Neural progenitor cell (in vitro differentiated cells): Measurements from ENCODE around the gene FASTKD3. TPM values are rescaled to one million over a fixed set of nuclear protein-coding genes. Genes with fewer than 3 reads are reported as not detected.

ENCODE experiments used
- DNase-seq: peaks from one replicate; pipeline ENCODE4 v3.0.0-alpha.2; 2016; ENCODE audit warnings: low spot score
- H2AFZ ChIP-seq: fragments of 200-600 bp; sonication (generic); replicated peaks from 2 replicates; pipeline ENCODE4 v1.6.1; 2016; ENCODE audit warnings: antibody characterized with exemption
- H3F3A ChIP-seq: fragments of 200-600 bp; sonication (generic); 2 replicates; pipeline ENCODE4 v1.6.1; 2016; ENCODE audit warnings: antibody characterized with exemption, low read depth
- H3K27ac ChIP-seq: fragments of 200-600 bp; sonication (generic); 2 replicates; pipeline ENCODE4 v1.5.1; 2016; ENCODE audit warnings: mild to moderate bottlenecking
- H3K27me3 ChIP-seq: fragments of 200-600 bp; sonication (generic); 2 replicates; pipeline ENCODE4 v1.6.1; 2016; ENCODE audit warnings: mild to moderate bottlenecking, moderate library complexity
- H3K36me3 ChIP-seq: fragments of 200-600 bp; sonication (generic); 2 replicates; pipeline ENCODE4 v1.5.1; 2016
- H3K4me1 ChIP-seq: fragments of 200-600 bp; sonication (generic); 2 replicates; pipeline ENCODE4 v1.6.1; 2016; ENCODE audit warnings: mixed run types
- H3K4me2 ChIP-seq: fragments of 200-600 bp; sonication (generic); 2 replicates; pipeline ENCODE4 v1.6.1; 2016
- H3K4me3 ChIP-seq: fragments of 200-600 bp; sonication (generic); 2 replicates; pipeline ENCODE4 v1.5.1; 2016
- H3K79me2 ChIP-seq: fragments of 200-600 bp; sonication (generic); 2 replicates; pipeline ENCODE4 v1.6.1; 2016; ENCODE audit warnings: low read depth
- H3K9ac ChIP-seq: fragments of 200-600 bp; sonication (generic); 2 replicates; pipeline ENCODE4 v1.6.1; 2016
- H3K9me3 ChIP-seq: fragments of 200-600 bp; sonication (generic); 2 replicates; pipeline ENCODE4 v1.5.1; 2016; ENCODE audit warnings: low read depth
- H4K20me1 ChIP-seq: fragments of 200-600 bp; sonication (generic); 2 replicates; pipeline ENCODE4 v1.6.1; 2016; ENCODE audit warnings: low read depth
- H3K27ac Mint-ChIP-seq: 3 replicates; pipeline ENCODE4 v1.8.0; 2021; ENCODE audit warnings: mixed read lengths
- H3K27me3 Mint-ChIP-seq: 2 replicates; pipeline ENCODE4 v1.8.0; 2022; ENCODE audit warnings: low read depth, mild to moderate bottlenecking, inconsistent platforms, moderate library complexity, mixed read lengths; ENCODE audit not compliant: insufficient read depth
- H3K36me3 Mint-ChIP-seq: 3 replicates; pipeline ENCODE4 v1.8.0; 2021; ENCODE audit warnings: mixed read lengths
- H3K4me1 Mint-ChIP-seq: 3 replicates; pipeline ENCODE4 v1.8.0; 2021; ENCODE audit warnings: mixed read lengths
- H3K4me3 Mint-ChIP-seq: 3 replicates; pipeline ENCODE4 v1.8.0; 2021; ENCODE audit warnings: mild to moderate bottlenecking, moderate library complexity, mixed read lengths
- H3K9me3 Mint-ChIP-seq: 3 replicates; pipeline ENCODE4 v1.8.0; 2020; ENCODE audit warnings: mixed read lengths
- CTCF ChIP-seq: fragments of 200-600 bp; sonication (generic); IDR thresholded peaks from 2 replicates; pipeline ENCODE4 v1.5.1; 2017; ENCODE audit warnings: antibody characterized with exemption, mild to moderate bottlenecking
- EZH2 ChIP-seq: fragments of 200-600 bp; sonication (generic); IDR thresholded peaks from 2 replicates; pipeline ENCODE4 v1.6.1; 2017; ENCODE audit warnings: antibody characterized with exemption, mild to moderate bottlenecking, moderate library complexity
- EZH2phosphoT487 ChIP-seq: fragments of 200-600 bp; sonication (generic); IDR thresholded peaks from 2 replicates; pipeline ENCODE4 v1.6.1; 2017; ENCODE audit warnings: antibody characterized with exemption
- total RNA-seq: library from RNA; depleted of rRNA; stranded (reverse); fragments of >200 nt; gene quantifications from 2 replicates; pipeline ENCODE4 v1.2.3, GENCODE V29; 2015; ENCODE audit warnings: low replicate concordance

FASTKD3 gene
- total RNA-seq, 1 donor from 2014 or later: 32.2 TPM

GRCh38 chr5:7813576-7813975 lies 55.3 kb downstream of the FASTKD3 start:
- Mint-ChIP-seq H3K4me1 (peaks cover 36% of the 10 kb centered on the region), H3K9me3 (no peaks in the 10 kb centered on the region), H3K36me3 (no peaks in the 10 kb centered on the region), H3K27me3 (peaks cover 6% of the 10 kb centered on the region), H3K4me3 (no peak overlapping the region), H3K27ac (no peak overlapping the region)
- Histone ChIP-seq H3K9ac (no peak overlapping the region), H3K27me3 (no peaks in the 10 kb centered on the region), H3K36me3 (no peaks in the 10 kb centered on the region), H2AFZ (no peak overlapping the region), H3K79me2 (no peaks in the 10 kb centered on the region), H3K4me3 (no peak overlapping the region), H4K20me1 (no peaks in the 10 kb centered on the region), H3K4me1 (peaks cover 13% of the 10 kb centered on the region), H3F3A (peaks cover 23% of the 10 kb centered on the region), H3K9me3 (no peaks in the 10 kb centered on the region), H3K4me2 (no peak overlapping the region), H3K27ac (no peak overlapping the region)
- TF ChIP-seq EZH2 (no peak), EZH2phosphoT487 (no peak), CTCF (no peak)
- no peak for DNase-seq

GRCh38 chr5:7813007-7813406 lies 55.8 kb downstream of the FASTKD3 start:
- Mint-ChIP-seq H3K36me3 (no peaks in the 10 kb centered on the region), H3K4me3 (no peak overlapping the region), H3K4me1 (peaks cover 36% of the 10 kb centered on the region), H3K9me3 (no peaks in the 10 kb centered on the region), H3K27ac (no peak overlapping the region), H3K27me3 (peaks cover 6% of the 10 kb centered on the region)
- no peak overlapping the region for H3K27ac ChIP-seq
- H3K79me2 ChIP-seq: no peaks in the 10 kb centered on the region
- H3K36me3 ChIP-seq: no peaks in the 10 kb centered on the region
- peaks cover 23% of the 10 kb centered on the region for H3F3A ChIP-seq
- TF ChIP-seq EZH2phosphoT487 (no peak), CTCF (no peak), EZH2 (no peak)
- H4K20me1 ChIP-seq: no peaks in the 10 kb centered on the region
- no peak overlapping the region for H2AFZ ChIP-seq
- no peak overlapping the region for H3K4me2 ChIP-seq
- H3K9me3 ChIP-seq: no peaks in the 10 kb centered on the region
- no peak overlapping the region for H3K9ac ChIP-seq
- H3K27me3 ChIP-seq: no peaks in the 10 kb centered on the region
- H3K4me3 ChIP-seq: no peak overlapping the region
- peaks cover 13% of the 10 kb centered on the region for H3K4me1 ChIP-seq
- no peak for DNase-seq

GRCh38 chr5:7811715-7812114 lies 57.1 kb downstream of the FASTKD3 start:
- Histone ChIP-seq H3K9me3 (no peaks in the 10 kb centered on the region), H3K36me3 (no peaks in the 10 kb centered on the region), H3F3A (peaks cover 18% of the 10 kb centered on the region), H3K27me3 (no peaks in the 10 kb centered on the region), H3K9ac (no peak overlapping the region), H3K4me2 (no peak overlapping the region), H3K4me1 (peaks cover 10% of the 10 kb centered on the region), H3K27ac (no peak overlapping the region), H4K20me1 (no peaks in the 10 kb centered on the region), H2AFZ (no peak overlapping the region), H3K4me3 (no peak overlapping the region), H3K79me2 (no peaks in the 10 kb centered on the region)
- no peaks in the 10 kb centered on the region for H3K36me3 Mint-ChIP-seq
- TF ChIP-seq EZH2phosphoT487 (no peak), EZH2 (no peak), CTCF (no peak)
- no peak for DNase-seq
- peaks cover 33% of the 10 kb centered on the region for H3K4me1 Mint-ChIP-seq
- H3K4me3 Mint-ChIP-seq: no peak overlapping the region
- H3K27me3 Mint-ChIP-seq: peaks cover 6% of the 10 kb centered on the region
- no peak overlapping the region for H3K27ac Mint-ChIP-seq
- no peaks in the 10 kb centered on the region for H3K9me3 Mint-ChIP-seq

Other genes with a start within 250 kb of the FASTKD3 start
- 0.22 TPM in 1 of 2 replicates, not detected in the other for gene CFAP90, start 17.9 kb downstream of the FASTKD3 start, total RNA-seq
- gene MTRR, start 117 bp upstream of the FASTKD3 start, total RNA-seq: 53.5 and 54.5 TPM in 2 replicates